NOMO-1 treated with DMSO at 0.1 percent for 48 hours (cell line): ENCODE measurements around the gene SP8.

Experiments used
- DNase-seq: peaks from one replicate; lab custom pipeline; 2025; ENCODE audit not compliant: unreplicated experiment; lab: John Stamatoyannopoulos, UW

SP8 gene

GRCh38 chr7:20776214-20776911 lies 10.3 kb downstream of the SP8 start:
- DNase-seq = no peak

GRCh38 chr7:20754001-20754400 lies 32.7 kb downstream of the SP8 start:
- no peak for DNase-seq

GRCh38 chr7:20749906-20750305 lies 36.8 kb downstream of the SP8 start:
- no peak for DNase-seq

GRCh38 chr7:20748853-20749252 lies 37.8 kb downstream of the SP8 start:
- DNase-seq = no peak

- DNase-seq = no peak
These were observed 39.7 kb downstream of the SP8 start for GRCh38 chr7:20747001-20747400.

- no peak for DNase-seq
These were observed 41.0 kb downstream of the SP8 start for GRCh38 chr7:20745702-20746101.

DNA sequence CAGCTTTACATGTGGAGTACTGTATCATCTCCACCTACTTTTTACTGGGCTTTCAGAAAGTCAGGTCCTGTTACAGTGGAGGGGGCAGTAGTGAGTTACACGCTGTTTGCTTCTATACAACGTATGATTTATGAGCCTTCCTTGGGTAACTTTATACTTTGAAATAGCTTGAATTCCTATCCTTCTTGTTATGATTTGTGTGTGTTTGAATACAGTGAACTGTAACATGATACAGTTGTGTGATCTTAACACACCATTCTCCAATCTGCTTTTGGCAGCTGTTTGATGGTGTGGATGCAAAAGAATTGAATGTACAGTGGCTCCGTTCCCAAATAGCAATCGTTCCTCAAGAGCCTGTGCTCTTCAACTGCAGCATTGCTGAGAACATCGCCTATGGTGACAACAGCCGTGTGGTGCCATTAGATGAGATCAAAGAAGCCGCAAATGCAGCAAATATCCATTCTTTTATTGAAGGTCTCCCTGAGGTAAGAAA lies 41.7 kb downstream of the SP8 start:
- DNase-seq = no peak

GRCh38 chr7:20742913-20743312 lies 43.8 kb downstream of the SP8 start:
- DNase-seq = no peak

- DNase-seq = no peak
These were observed 44.9 kb downstream of the SP8 start for GRCh38 chr7:20741801-20742200.

- no peak for DNase-seq
These were observed 47.9 kb downstream of the SP8 start for GRCh38 chr7:20738518-20739481.

DNA sequence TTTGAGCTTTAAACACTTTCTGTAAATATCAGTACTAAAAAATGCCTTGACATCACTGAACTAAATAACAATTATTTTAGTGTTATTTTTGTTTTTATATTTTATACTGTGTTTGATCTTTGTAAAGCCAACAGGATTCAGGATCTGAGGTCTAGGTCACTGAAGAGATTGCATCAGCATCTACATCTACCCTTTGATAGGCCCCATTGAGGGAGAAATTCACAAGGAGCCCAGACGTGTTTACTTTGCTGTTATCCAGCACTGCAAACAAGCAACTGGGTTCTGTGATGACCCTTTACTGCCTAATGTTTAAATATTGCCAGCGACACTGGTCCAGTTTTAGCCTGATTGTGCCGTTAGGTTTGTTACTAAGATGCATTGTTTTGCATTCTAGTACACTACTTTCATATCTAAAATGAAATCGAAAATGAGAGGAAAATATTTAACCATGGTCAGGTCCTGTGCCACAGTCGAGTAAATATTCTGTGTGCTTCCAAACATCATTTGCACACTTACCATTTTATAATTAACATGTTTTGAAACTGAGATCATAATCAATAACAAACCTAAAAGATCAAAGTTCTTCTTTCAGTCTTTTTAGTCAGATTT lies 48.7 kb downstream of the SP8 start:
- no peak for DNase-seq

DNA sequence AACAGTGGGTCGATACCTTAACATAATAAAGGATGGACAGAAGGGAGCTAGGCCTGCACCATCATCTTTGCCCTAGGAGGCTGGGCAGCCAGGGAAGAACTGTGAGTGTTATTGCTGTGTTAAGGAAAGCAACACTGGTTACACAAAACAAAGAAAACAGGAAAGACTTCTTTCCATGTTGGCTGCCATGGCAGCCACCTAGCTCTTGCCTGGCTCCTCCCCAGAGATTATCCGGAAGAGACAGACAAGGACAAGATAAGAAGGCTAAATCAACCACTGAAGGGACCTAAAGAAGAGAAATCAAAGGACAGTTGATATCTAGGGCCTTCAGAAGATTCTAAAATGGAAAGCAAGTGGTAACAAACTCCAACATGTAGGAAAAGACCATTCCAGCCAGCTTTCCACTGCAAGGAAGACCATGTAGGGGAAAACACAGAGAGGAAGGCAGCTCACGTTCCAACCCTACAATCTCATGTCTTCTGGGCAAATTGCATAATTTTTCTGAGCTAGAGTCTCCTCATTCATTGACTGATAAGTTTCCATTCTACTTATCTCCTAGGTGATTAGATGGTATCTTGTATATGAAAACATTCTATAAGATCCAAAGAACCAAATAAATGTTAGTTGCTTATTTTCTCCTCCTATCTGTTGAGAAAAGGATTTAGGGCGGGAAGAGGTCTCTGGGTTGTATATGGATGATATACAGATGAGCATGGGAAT lies 51.2 kb downstream of the SP8 start:
- DNase-seq = no peak
